NCI-H2081 (cell line): ENCODE results near the gene GDAP2.

Experiments used
- DNase-seq, 2 experiments: peaks; one replicate each; lab custom pipeline; 2025; lab: John Stamatoyannopoulos, UW

GDAP2 gene

DNA sequence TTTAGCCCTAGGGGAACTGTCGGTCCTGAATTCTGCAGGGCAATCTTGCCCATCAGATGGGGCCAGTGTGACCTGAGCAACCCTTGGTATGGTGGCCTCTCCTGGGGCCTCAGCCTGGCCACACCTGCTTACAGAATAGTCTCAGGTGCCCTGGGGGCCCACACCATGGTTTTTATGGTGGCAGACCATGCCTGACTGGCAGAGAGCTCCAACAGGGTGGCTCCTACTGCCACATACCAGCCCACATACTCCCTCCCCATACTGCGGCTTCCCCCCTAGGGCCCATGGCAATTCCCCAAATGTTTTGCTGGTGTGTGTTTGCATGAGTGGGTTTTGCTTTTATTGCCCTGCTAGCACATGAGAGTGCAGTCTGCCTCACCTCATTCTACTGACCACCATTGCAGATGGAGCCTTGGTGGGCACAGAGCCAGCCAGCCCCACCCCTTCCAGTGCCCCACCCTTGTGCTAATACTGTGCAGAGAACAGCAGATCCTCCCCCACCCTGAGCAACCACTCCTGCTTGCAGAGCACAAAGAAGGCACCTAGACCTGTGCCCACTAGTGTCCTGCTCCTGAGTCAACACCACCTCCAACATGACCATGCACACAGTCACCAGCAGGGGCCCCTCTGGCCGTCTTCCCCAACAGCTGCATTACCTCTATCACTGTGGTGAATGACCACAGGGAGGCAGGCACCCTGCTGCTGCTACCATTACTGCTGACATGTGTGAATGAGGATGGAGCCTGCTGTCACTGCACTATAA, 86.8 kb downstream of the GDAP2 start:
- DNase-seq: no peak

DNA sequence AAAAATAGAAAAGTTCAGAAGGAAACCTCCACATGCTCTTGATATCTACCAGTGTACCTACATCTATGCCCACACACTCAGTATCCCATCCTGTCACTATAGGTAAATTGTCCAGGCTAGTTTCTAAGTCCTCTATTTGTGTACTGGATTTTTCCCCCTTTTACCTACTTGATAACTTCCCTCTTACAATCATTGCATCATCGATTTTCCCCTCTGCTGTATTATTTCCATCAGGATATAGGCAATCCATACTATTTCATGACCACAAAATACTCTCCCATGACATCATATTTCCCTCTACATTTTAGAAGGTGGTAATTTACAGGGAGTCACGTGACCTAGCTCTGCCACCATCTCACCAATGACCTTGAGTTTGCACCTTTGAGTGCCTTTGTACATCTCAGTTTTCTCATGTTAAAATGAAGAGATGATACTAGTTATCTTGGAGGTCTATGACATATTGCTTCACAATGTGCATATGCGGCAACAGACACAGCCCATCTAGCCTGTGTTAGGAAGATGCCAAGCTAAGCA, 88.2 kb downstream of the GDAP2 start:
- no peak for DNase-seq

DNA sequence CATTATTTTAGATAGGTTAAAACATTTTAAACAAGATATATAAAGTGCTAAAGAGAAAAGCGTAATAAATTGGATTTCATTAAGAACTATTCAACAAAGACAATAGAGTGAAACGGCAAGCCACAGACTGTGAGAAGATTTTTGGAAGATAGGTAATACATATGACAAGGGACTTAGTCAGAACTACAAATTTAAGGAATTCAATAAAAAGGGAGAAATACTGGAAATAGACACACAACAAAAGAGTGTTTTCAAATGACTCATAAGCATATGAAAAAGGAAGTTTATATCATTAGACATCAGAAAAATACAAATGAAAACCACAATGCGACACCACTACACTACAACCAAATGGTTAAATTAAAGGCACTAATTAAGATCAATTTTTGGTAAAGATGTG, 90.5 kb downstream of the GDAP2 start:
- no peak for DNase-seq

DNA sequence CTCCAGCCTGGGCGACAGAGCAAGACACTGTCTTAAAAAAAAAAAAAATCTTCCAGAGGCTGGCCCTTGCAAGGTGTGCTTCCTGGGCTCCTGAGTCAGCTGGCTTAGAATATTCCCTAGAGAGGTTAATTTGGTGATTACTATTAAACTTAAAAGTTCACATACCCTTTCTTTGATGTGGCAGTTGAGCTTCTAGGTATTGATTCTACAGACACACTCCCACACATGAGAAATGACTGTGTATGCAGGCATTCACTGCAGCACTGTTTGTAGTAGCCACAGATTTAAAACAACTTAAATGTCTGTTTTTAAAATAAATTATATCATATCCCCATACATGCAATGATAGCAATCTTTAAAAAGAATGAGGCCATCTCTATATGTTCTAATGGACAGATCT, 93.4 kb downstream of the GDAP2 start:
- no peak for DNase-seq

DNA sequence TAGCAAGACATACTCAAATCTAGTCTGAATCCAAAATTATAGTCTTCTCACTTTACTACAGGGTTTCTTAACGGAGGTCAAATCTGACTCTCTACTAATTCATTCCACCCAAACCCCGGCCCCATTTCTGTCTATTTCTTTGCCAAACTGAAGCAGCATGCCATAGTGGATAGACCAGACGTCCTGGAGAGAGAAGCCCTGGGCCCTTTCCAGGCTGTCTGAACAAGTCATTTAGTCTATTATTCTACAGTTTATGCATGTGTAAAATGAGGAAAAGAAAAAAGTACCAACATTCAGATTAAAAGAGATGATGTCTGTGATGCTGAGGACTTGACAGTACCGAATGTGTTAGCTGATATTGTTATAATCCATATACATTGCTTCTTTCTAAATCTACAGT, 95.0 kb downstream of the GDAP2 start:
- no peak for DNase-seq

DNA sequence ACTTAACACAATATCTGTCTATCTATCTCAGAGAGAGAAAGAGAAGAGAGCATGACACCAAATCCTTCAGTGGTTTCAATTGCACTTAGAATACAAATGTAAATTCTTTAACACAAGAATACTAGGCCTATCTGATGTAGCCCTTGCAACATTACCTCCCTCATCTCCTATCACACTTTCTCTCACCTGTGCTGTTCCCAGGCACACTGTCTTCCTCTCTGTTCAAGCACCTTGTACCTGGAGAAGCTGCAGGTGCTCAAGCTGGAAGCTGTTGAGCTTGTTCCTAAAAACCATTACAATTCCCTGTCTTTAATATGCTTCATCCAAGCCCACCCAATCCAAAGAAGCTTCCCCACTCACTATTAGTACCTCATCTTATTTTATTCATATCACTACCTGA, 97.0 kb downstream of the GDAP2 start:
- DNase-seq: no peak

DNA sequence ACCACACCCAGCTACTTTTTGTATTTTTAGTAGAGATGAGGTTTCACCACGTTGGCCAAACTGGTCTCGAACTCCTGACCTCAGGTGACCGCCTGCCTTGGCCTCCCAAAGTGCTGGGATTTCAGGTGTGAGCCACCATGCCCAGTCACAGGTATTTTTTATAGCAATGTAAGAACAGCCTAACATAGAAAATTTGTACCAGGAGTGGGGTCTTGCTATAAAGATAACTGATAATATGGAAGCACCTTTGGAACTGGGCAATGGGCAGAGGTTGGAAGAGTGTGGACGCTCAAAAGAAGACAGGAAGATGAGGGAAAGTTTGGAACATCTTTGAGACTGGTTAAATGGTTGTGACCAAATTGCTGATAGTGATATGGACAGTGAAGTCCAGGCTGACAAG, 99.2 kb downstream of the GDAP2 start:
- DNase-seq: no peak

DNA sequence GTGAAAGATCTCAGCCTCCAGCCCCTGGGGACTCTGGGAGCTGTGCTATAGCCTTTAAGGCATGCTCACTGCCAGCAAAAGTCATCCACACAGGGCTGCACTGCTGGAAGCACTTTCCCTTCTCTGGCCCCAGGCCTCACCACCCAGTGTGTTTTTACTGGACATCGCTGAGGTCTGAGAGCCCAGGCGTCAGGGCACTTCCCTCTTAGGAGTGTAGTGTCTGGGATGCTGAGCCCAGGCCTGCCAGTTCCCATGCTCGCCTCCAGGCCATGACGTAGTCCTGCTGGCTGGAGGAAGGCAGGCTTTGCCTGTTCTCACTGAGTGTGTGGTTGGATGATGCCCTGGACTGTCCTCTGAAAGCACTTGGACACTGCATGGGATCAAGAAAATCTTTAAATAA, 101.2 kb downstream of the GDAP2 start:
- DNase-seq: no peak

DNA sequence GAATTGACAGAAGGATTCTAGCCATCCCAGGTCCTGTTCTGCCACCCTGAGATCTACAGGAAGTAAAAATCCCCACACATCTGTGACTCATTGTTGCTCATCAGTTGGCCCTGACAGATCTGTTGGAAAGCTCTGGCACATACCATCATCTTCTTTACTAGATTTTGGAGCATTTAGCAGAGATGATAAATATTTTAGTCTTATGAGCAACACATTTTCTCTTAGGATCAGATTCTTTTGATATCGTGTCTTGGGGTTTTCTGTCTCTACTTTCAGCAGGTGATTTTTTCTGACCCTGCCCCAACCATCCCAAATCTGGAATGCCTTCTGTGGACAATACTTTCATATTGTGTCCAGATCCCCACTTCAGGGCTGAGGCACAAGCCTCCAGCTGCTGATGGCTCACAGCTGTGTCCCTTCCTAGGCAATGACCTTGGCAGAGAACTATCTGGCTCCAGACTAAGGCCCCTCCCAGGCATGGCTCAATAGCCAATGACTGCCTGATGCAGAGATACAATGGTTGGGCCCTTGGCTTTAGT, 102.8 kb downstream of the GDAP2 start:
- no peak for DNase-seq

DNA sequence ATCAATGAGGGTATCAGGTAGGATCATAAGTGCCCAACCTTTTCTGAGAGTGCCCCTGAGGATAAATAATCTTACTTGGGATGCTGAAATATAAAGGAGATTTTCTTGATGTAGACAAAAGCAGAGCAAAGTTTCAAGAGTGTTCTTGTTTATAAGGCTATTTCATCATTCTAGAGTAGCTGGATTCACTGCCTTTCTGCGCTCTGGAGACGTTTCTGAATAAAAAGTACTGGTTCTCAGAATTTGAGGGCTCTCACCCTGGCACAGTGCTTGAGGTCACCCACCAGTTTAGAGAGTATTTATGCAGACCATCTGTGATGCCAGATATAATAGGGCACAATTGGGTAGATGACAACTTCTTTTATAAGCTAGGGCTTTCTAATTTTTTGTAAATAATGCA, 103.3 kb downstream of the GDAP2 start:
- DNase-seq: no peak

DNA sequence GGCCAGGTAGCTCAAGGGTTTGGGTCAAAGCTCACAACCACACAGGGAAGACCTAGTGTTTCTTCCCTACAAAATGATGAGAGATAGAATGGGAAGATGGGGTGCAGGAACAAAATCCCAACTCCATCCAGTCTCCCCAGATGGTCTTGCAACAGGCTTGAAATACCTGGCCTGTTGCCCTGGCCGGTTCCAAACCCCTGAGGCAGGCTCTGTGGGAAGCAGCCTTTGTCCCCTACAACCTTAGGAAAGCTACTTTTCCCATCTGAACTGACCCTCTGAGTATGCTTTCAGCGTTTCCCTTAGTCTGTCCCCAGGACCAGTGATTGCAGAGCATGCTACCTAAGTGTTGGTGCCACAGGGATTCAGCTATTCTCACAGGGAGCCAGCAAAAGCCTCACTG, 104.0 kb downstream of the GDAP2 start:
- no peak for DNase-seq

DNA sequence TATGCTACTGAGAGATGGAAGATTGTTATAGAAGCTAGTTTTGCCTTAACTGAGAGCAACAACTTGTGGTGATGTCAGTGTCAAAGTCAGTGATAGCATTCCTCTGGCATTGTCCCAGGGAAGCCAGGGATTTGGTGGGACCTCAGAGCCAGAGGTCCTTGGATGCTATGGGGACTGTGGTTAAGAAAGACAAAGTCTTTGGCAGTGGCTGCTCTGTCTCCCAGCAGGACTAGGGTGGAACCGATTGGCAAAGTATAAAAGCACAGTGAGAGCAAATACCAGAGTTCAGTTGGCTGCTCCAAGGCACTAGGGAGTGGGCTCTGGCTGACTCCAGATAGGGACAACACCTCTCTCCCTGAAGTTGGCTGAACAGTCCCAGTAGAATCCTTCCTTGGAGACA, 104.8 kb downstream of the GDAP2 start:
- no peak for DNase-seq

DNA sequence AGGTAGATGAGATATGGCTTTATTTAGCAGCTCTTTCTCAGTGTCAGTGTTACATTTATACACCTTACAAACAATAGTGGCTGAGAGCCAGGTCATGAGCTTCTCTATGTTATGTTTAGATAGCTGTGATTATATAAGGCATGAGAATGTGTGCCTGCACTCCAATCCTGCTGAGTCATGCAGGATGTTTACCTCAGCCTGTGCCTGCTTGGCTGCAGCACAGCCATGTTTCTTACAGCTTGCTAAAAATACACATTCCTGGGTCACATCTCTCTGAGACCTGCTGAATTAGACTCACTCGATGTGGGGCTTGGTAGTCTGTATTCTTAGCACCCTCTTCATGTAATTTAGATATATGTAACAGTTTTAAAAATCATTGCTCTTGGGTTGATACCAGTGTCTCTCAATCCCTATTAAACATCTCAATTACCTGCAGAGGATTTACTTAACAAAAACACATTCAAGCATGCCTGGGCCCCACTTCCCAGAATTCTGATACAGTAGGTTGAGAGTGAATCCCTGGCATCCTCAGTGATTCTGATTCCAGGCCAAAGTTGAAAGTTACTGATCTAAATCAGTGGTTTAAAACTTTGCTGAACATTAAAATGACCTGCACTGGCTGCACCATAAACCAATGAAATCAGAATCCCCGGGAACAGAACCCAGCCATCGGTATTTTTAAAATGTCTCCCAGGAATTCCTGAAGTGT, 107.5 kb downstream of the GDAP2 start:
- DNase-seq: no peak

DNA sequence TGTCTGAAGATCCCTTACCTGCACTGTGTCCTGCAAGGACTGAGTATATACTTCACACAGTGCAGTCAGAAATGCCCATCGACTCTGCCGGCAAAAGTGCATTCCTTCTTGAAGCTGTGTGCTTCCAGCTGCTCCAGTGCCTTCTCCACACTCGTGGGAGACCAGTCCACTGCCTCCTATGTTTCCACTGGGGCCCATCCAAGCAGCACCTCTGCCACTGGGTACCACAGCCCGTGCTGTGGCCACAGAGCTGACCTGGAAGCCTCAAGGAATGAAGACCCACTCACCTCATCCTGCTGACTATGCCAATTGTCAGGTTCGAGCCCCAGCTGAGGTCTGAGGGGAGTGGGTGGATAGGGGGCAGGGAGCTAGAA, 108.1 kb downstream of the GDAP2 start:
- no peak for DNase-seq

DNA sequence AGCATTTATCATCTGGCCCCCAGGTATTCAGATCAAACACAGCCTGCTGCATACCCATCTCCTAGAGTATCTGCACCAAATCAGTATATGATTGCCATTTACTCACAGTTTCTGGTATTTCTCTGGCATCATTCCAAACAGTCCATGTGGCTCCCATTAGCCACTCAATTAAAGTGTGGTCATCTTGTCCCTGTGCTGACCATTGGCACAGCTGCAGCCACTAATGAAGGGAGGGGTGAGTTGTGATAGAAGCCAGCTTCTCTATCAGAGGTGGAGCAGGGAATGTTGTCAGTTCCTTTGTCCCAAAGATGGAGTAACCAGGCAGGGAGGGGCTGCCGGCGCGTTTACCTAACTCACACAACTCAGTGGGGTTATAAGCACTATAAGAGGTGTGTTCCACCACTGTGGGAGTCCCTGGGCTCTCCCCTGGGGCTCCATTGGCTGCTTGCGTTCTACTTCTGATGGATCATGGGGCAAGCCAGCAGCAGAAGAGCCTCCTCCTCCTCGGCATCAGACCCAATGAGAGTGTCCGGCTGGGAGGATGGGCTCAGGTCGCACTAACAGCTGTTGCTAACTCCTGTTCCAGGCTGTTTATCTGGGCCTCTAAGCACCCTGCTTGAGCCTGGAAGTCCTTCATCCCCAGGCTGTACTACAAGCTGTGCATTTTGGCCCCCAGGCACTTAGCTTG, 108.6 kb downstream of the GDAP2 start:
- no peak for DNase-seq

DNA sequence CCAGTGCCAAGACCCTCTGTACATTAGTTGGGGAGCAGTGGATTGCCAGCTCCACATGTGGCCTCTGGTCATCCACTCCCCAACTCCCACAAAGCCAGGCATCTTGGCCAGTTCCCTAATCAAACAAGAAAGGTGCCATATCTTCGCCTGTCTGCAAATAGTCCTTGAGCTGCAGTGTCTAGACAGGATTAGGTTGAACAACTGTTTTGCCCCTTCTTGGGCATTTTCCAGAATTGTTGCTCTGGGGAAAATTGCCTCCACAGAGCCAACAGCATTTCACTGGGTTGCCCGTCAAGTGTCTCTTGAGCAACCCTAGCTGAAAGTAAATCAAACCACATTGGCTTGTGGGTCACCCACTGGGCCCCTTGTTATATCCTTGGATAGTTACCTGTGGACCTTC, 109.3 kb downstream of the GDAP2 start:
- DNase-seq: no peak

DNA sequence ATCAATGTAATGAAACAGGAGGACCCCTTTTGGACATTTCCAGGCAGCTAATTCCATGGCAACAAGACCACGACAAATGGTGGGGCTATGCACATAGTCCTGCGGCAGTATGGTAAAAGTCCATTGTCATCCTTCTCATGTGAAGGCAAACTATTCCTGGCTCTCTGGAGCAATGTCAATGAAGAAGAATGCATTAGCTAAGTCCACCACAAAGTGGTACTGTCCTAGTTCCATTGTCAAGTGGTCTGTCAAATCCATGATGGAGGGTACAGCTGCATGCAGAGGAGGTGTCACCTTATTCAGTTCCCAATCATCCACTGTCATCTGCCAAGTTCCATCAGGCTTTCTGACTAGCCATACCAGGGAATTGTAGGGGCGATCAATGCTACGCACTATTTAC, 110.1 kb downstream of the GDAP2 start:
- DNase-seq: no peak

DNA sequence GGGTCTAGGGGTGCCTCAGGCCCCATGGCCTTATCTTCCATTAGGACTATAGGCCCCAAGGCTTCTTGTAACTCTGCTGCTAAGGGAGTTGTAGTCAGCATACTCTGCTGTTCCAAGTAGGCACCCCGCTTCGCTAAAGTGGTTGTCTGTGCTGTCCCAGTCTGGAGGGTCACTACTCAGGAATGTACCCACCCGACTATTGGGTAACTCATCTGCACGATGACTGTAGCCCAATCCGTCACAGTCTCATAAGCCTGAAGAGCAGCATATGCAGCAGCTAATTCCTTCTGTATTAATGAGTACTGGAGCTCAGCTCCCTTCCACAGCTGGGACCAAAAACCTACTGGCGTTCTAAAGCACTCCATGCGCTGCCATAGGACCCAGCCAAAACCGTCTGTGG, 111.0 kb downstream of the GDAP2 start:
- DNase-seq: no peak

DNA sequence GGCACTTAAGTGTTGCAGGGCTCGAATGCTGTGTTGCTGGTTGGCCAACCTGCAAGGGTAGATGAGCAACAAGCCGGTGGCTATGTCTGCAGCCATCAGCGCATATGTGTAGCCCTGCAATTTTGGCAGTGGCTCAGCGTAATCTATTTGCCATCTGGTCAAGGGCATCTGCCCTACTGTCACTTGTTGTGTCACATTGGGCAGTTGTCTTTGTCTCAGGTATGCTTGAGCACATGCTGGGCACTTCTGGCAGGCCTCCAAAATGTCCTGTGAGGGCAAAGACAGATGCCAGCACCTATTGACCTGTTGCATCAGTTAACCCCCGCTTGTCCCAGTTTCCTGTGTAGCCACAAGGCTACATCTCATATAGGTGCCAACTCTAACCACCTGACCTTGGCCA, 111.8 kb downstream of the GDAP2 start:
- DNase-seq: no peak

DNA sequence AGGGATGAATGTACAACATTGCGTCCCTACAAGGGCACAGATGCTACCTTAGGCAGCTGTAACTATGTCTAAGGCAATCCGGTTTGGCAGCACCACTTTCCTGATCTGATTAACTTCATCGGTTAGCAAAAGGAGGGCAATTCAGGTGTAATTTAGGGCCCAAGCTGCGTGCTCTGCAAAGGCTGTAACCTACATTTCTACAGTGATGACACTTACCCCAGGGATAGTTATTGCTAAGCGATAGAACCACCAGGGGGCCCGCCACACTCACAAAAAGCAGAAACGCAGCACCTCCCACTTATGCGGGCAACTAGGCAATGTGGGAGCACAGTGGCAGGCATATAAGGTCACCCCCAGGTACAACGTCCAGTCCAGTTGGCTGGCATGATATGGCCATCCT, 113.5 kb downstream of the GDAP2 start:
- DNase-seq: no peak

DNA sequence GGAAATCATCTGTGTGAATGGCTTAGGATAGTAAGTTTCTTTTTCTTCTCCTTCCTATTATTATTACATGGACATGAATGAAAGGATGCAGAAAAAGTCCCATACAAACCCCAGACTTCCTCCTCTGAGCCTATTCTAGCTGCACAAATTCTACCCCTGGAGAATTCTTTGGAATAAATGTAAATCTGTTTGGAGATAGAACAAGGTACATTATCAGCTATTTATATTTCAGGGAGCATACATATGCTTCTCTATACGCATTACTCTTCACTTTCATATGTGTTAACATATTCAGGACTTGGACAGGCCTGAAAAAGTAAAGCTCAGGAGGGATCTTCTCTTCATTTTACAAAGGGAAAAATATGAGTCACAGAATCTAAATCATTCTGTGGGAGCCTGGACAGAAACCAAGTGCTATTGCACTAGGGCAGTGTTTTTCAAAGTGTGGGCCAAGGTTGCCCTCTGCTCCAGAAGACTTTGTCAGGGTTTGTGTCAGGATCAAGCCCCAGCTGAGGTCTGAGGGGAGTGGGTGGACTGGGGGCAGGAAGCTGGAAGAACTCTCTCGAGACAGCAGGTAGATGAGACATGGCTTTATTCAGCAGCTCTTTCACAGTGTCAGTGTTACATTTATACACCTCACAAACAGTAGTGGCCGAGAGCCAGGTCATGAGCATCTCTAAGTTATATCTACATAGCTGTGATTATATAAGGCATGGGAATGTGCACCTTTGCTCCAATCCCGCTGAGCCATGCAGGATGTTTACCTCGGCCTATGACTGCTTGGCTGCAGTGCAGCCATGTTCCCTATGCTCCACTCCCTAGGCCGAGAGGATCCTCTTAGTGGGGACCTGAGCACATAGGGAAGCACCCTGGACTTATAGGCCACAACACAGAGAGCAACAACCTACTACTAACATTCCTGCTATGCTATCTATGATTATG, 114.3 kb downstream of the GDAP2 start:
- DNase-seq: no peak
